ENCODE measurements around the gene GLT1D1. TPM values are rescaled to one million over a fixed set of nuclear protein-coding genes. Genes with fewer than 3 reads are reported as not detected.

The GLT1D1 gene
- total RNA-seq, 4 donors from 2014 or later = 0.09 to 10.4 (median 0.71) TPM

DNA sequence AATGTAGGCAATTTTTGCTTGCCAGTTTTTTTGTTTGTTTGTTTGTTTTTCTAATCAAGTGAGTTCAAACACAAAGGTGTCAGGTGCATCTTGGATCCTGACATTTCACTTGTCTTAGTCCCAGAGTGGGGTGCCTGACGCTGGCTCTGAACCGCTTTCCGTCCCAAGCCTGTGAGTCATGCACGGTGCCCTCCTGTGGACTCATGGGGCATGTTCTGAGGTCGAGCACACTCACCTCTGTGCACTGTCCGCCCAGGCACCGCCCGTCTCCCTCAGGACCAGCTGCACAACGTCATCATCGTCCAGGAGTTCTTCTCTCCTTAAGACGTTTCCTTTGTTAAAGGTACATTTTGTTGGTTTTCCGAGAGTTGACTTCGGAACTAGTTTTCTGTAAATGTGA, 98.2 kb downstream of the GLT1D1 start:
- TF ChIP-seq, protein P1, sequence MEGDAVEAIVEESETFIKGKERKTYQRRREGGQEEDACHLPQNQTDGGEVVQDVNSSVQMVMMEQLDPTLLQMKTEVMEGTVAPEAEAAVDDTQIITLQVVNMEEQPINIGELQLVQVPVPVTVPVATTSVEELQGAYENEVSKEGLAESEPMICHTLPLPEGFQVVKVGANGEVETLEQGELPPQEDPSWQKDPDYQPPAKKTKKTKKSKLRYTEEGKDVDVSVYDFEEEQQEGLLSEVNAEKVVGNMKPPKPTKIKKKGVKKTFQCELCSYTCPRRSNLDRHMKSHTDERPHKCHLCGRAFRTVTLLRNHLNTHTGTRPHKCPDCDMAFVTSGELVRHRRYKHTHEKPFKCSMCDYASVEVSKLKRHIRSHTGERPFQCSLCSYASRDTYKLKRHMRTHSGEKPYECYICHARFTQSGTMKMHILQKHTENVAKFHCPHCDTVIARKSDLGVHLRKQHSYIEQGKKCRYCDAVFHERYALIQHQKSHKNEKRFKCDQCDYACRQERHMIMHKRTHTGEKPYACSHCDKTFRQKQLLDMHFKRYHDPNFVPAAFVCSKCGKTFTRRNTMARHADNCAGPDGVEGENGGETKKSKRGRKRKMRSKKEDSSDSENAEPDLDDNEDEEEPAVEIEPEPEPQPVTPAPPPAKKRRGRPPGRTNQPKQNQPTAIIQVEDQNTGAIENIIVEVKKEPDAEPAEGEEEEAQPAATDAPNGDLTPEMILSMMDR (IDR thresholded peaks at IDR 0.05) = no peak
- no peak for DNase-seq (ENCODE audit: low spot score)
- no peak for ATAC-seq (ENCODE audit: low FRiP score)

DNA sequence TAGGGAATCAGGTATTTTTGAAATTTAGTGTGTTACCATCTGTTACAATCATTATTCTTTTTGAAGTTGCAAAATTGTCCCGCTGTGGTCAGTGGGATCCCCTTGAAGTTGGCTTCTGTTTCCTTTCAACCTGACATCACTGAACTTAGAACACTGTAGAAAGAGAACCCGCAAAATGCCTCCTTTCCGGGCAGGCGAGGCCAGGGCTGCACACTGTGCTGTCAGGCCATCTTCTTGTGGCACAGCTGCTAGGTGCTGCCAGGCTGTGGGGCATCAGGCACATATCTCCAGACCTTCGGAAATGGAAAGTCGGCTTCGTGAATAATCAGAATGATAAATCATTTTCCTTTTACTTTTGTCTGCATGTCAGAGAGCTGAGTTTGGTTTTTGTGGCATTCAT, 103.5 kb downstream of the GLT1D1 start:
- TF ChIP-seq, protein P1 (IDR thresholded peaks at IDR 0.05) = no peak
- no peak for ATAC-seq (ENCODE audit: low FRiP score)
- DNase-seq (ENCODE audit: low spot score) = no peak

DNA sequence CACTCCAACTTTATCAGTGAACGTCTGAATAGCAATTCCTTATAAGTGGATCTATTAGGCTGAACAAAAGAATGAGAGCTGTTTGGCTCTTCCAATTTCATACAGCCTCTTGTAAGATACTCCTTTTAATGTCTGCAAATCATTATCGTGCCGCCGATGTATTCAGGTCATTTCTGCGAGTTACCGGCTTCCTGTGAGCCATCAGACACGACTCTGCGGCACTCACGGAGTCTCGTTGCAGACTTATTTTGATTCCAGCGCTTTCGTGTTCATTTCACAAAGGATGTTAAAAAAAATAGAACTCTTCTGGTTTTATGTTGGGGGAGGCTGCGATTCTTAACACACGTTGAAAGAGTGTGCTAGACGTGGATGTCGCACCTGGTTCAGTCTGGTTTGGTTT, 106.6 kb downstream of the GLT1D1 start:
- no peak for ATAC-seq (ENCODE audit: low FRiP score)
- no peak for DNase-seq (ENCODE audit: low spot score)
- TF ChIP-seq, protein P1 (IDR thresholded peaks at IDR 0.05) = no peak

DNA sequence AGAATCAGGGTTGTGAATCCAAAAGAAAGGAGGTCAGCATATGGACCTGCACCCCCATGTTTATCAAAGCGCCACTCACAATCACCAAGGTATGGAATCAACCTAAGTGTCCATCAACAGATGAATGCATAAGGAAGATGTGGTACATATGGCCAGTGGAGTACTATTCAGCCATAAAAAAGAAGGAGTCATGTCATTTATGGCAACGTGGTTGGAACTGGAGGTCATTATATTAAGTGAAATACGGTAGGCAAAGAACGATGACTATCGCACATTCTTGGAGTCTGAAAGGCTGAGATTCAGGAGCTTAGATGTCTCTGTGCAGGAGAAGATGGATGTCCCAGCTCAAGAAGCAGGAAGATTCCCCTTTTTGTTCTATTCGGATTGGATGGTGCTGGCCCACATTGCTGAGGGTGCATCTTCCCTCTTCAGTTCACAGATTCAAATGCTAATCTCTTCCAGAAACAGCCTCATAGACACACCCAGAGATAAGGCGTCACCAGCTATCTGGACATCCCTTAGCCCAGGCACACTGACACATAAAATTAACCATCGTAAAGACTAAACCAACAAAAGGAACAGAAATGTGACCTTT, 108.1 kb downstream of the GLT1D1 start:
- ATAC-seq (ENCODE audit: low FRiP score) (no peak), DNase-seq (ENCODE audit: low spot score) (no peak)
- TF ChIP-seq, protein P1 (IDR thresholded peaks at IDR 0.05) = no peak

DNA sequence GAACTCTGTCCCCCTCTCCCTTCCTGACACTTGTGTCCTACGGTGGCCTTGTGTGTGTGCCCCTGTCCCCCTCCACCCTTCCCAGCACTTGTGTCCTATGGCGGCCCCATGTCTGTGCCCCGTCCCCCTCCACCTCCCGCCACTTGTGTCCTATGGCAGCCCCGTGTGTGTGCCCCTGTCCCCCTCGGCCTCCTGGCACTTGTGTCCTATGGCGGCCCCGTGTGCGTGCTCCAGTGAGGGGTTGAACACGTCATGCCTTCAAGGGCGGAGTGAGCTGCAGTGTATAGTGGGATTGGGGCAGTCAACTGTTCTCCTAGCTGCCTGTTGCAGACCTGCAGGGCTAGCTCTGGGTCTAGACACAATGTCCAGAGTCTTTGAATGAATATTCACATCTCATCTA, 108.7 kb downstream of the GLT1D1 start:
- DNase-seq (ENCODE audit: low spot score) (no peak), ATAC-seq (ENCODE audit: low FRiP score) (no peak)
- TF ChIP-seq, protein P1 (IDR thresholded peaks at IDR 0.05) = no peak

DNA sequence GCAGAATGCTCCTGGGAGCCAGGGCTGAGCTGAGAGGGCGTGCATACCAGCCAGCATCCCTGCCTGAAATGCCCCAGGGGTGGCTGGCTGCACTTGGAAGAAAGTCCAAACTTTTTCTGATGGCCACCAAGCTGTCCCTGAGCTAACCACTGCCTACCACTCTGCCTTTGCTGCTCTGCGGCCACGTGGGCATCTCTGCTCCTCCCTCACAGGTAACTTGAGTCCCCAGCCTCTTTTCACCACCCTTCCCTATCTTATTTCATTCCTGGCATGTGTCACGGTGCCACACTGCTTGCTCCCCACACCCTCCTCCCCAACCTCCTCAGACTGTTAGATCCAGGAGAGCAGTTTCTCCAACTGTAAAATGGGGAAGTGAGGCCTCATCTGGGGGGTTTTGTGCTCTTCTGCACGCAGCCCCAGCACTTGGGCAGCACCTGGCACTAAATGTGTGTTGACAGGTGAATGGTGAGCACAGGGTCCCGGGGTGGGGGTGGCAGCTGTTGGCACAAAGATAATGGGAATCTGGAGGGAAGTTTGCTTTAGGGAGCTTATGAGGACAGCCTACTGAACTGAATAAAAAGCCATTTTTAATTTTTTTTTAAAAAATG, 113.0 kb downstream of the GLT1D1 start:
- ATAC-seq (ENCODE audit: low FRiP score) (no peak), DNase-seq (ENCODE audit: low spot score) (no peak)
- TF ChIP-seq, protein P1 (IDR thresholded peaks at IDR 0.05) = no peak

DNA sequence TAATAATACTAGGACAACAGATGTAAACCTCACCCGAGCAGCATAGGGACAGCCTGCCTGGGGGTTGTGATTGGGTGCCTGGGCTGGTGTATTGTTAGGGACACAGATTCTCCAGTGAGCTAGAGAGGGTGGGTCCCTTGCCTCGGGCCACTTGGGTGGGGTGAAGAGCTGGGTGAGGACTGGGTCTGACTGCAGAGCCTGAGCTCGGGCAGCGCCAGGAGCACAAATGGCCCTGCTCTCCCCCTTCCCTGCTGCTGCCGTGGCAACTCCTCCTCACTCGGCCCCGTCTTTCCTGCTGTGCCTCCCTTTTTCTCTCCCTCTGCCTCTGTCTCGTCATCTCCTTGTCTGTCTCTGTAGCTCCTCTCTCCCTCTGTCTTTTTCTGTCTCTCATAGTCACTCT, 115.4 kb downstream of the GLT1D1 start:
- TF ChIP-seq, protein P1 (IDR thresholded peaks at IDR 0.05) = no peak
- DNase-seq (ENCODE audit: low spot score) = no peak
- no peak for ATAC-seq (ENCODE audit: low FRiP score)
